Mammary epithelial cell (primary cell): ENCODE measurements around the gene GFOD1.

Experiments used
- CTCF ChIP-seq, 2 donors: IDR thresholded peaks in 1 of 2; conservative IDR thresholded peaks in 1 of 2; 2 replicates each; pipeline ENCODE4 v1.5.1; 2011 to 2012; ENCODE audit warnings: inconsistent platforms in 2 of 2, low read length in 2 of 2, mild to moderate bottlenecking in 2 of 2, control low read depth in 1 of 2, low read depth in 1 of 2; ENCODE audit not compliant: insufficient read depth in 1 of 2; ENCODE audit errors: extremely low read depth in 1 of 2
- EZH2 ChIP-seq: IDR thresholded peaks from 2 replicates; pipeline ENCODE4 v1.6.1; 2012; ENCODE audit warnings: low read length, inconsistent platforms, borderline replicate concordance

- TF ChIP-seq EZH2 (no peak), CTCF (conservative IDR thresholded peaks at IDR 0.05 in 1 of 2, IDR thresholded peaks at IDR 0.05 in 1 of 2; ENCODE audit: extremely low read depth in 1 of 2, insufficient read depth in 1 of 2, low read depth in 1 of 2, low read length in 2 of 2) (no peak)
These were observed 72.1 kb downstream of the GFOD1 start for GRCh38 chr6:13415283-13415682.
